ENCODE data around the gene REXO4. TPM values are rescaled to one million over a fixed set of nuclear protein-coding genes. Genes with fewer than 3 reads are reported as not detected.

The REXO4 gene
- total RNA-seq, 1 experiment from 2014 or later = 38.6 TPM

GRCh38 chr9:133429641-133430161, 11.9 kb upstream of the REXO4 start (continued):
- TF ChIP-seq ZBTB21 (CRISPR knock-in tag; IDR thresholded peaks at IDR 0.05; ENCODE audit: borderline replicate concordance) = 0 out of 2 replicates have a peak, but pooled peaks have one; percentile 49
- no peak for TF ChIP-seq ZNF425 (CRISPR knock-in tag; conservative IDR thresholded peaks at IDR 0.05)
- no peak for TF ChIP-seq ZNF219 (CRISPR knock-in tag; IDR thresholded peaks at IDR 0.05; ENCODE audit: borderline replicate concordance)
- no peak for TF ChIP-seq MLX (CRISPR knock-in tag; IDR thresholded peaks at IDR 0.05)
- no peak for TF ChIP-seq ZNF138 (CRISPR knock-in tag; conservative IDR thresholded peaks at IDR 0.05)
- no peak; the same call in 1 of the 2 replicates for TF ChIP-seq TCF7 (CRISPR knock-in tag; IDR thresholded peaks at IDR 0.05; ENCODE audit: low read depth)
- peak; percentile 45; the same call in 1 of the 2 replicates for TF ChIP-seq NFYB (CRISPR knock-in tag; conservative IDR thresholded peaks at IDR 0.05; ENCODE audit: low read depth)
- TF ChIP-seq USF2 (CRISPR knock-in tag; IDR thresholded peaks at IDR 0.05) = peak; percentile 14; the same call in 1 of the 2 replicates
- peak; percentile 57; the same call in 1 of the 2 replicates for TF ChIP-seq E2F5 (CRISPR knock-in tag; IDR thresholded peaks at IDR 0.05)
- no peak for TF ChIP-seq ZNF416 (CRISPR knock-in tag; IDR thresholded peaks at IDR 0.05)
- TF ChIP-seq ZNF423 (CRISPR knock-in tag; IDR thresholded peaks at IDR 0.05) = 0 out of 2 replicates have a peak, but pooled peaks have one; percentile 30
- no peak for TF ChIP-seq AFF4 (CRISPR knock-in tag; IDR thresholded peaks at IDR 0.05; ENCODE audit: borderline replicate concordance)
- no peak for TF ChIP-seq ZNF671 (CRISPR knock-in tag; IDR thresholded peaks at IDR 0.05)
- no peak for TF ChIP-seq SMAD3 (CRISPR knock-in tag; IDR thresholded peaks at IDR 0.05; ENCODE audit: borderline replicate concordance)
- TF ChIP-seq SMAD4 (CRISPR knock-in tag; IDR thresholded peaks at IDR 0.05) = 0 out of 2 replicates have a peak, but pooled peaks have one; percentile 22
- no peak for TF ChIP-seq SOX15 (CRISPR knock-in tag; IDR thresholded peaks at IDR 0.05)
- no peak for TF ChIP-seq ZNF232 (CRISPR knock-in tag; IDR thresholded peaks at IDR 0.05)
- TF ChIP-seq OVOL2 (CRISPR knock-in tag; IDR thresholded peaks at IDR 0.05; ENCODE audit: borderline replicate concordance) = no peak
- TF ChIP-seq PREB (CRISPR knock-in tag; IDR thresholded peaks at IDR 0.05; ENCODE audit: borderline replicate concordance) = no peak
- no peak for TF ChIP-seq GTF2I (CRISPR knock-in tag; conservative IDR thresholded peaks at IDR 0.05)
- TF ChIP-seq ZNF396 (CRISPR knock-in tag; IDR thresholded peaks at IDR 0.05; ENCODE audit: borderline replicate concordance) = no peak
- TF ChIP-seq CTCF (IDR thresholded peaks at IDR 0.05) = no peak
- no peak for TF ChIP-seq E2F1 (CRISPR knock-in tag; IDR thresholded peaks at IDR 0.05)
- no peak for TF ChIP-seq FOXP4 (CRISPR knock-in tag; IDR thresholded peaks at IDR 0.05)
- TF ChIP-seq NR3C1 (CRISPR knock-in tag; conservative IDR thresholded peaks at IDR 0.05; ENCODE audit: low read depth) = no peak
